K562 (cell line): ENCODE data around the gene MXI1. TPM values are rescaled to one million over a fixed set of nuclear protein-coding genes. Genes with fewer than 3 reads are reported as not detected.
"Not testable (repeated sequence)": the region's sequence is repeated elsewhere in the genome, so short reads cannot be mapped to it uniquely, and the experiment has no call there.

Experiments used
- ATAC-seq: fragments of 200-7000 bp; cut with Tn5 transposase; 3 replicates; pipeline ENCODE4 v1.9.1; 2020; ENCODE audit warnings: moderate library complexity
- BruUV-seq: library from RNA; stranded (reverse); fragments of 400-500 nt; replicated peaks from 2 replicates; lab custom pipeline; 2021; lab: Mats Ljungman, UMichigan
- CTCF ChIA-PET: fragments of 300-600 bp; formaldehyde crosslinking; extraction: SDS; loops from one replicate; lab custom pipeline; 2021; ENCODE audit warnings: low intra/inter-chr PET ratio; lab: Yijun Ruan, JAX
- POLR2A ChIA-PET: fragments of 300-600, 350-650 bp; sonication (Branson Sonifier 250); formaldehyde crosslinking; extraction: SDS; loops from one replicate; lab custom pipeline; 2021; ENCODE audit warnings: antibody characterized with exemption, inconsistent platforms; lab: Yijun Ruan, JAX
- DNase-seq, 4 experiments: peaks; one replicate each; pipeline versions ENCODE4 v3.0.0 to v3.0.0-alpha.2; 2011 to 2018; ENCODE audit warnings: low spot score in 3 of 4, mixed read lengths in 3 of 4; ENCODE audit errors: extremely low read depth in 1 of 4
- FAIRE-seq: peaks from 2 replicates; lab custom pipeline; 2011; peaks lifted over from hg19 to GRCh38; lab: Jason Lieb, UNC
- H2AFZ ChIP-seq: 2 replicates; pipeline ENCODE4 v1.6.0; 2011; ENCODE audit warnings: low read depth, low read length, control low read depth, inconsistent platforms
- H3K27ac ChIP-seq: fragments of 200-600 bp; 3 replicates; pipeline ENCODE4 v1.8.0; 2011; ENCODE audit warnings: low read depth, mild to moderate bottlenecking, control low read depth, inconsistent platforms, low read length, moderate library complexity, mixed read lengths; ENCODE audit errors: extremely low read depth
- H3K27me3 ChIP-seq, 2 experiments: fragments of 300-600 bp in 1 of 2; 2 replicates in 1 of 2; 3 replicates in 1 of 2; pipeline versions ENCODE4 v1.6.0 to v1.8.0; 2011; ENCODE audit warnings: inconsistent platforms in 2 of 2, low read length in 2 of 2, mild to moderate bottlenecking in 1 of 2, mixed read lengths in 1 of 2, moderate library complexity in 1 of 2; ENCODE audit not compliant: control insufficient read depth in 2 of 2, insufficient read depth in 2 of 2
- H3K36me3 ChIP-seq: fragments of 300-600 bp; 3 replicates; pipeline ENCODE4 v1.8.0; 2011; ENCODE audit warnings: mild to moderate bottlenecking, low read length, inconsistent platforms; ENCODE audit not compliant: control insufficient read depth, insufficient read depth
- H3K4me1 ChIP-seq, 2 experiments: fragments of 200-600 bp in 1 of 2; replicated peaks in 1 of 2; 2 replicates in 1 of 2; 3 replicates in 1 of 2; pipeline versions ENCODE4 v1.5.1 to v1.8.0; 2011; ENCODE audit warnings: inconsistent platforms in 2 of 2, low read length in 2 of 2, mild to moderate bottlenecking in 1 of 2, mixed read lengths in 1 of 2, moderate library complexity in 1 of 2; ENCODE audit not compliant: control insufficient read depth in 2 of 2, insufficient read depth in 2 of 2
- H3K4me2 ChIP-seq: 2 replicates; pipeline ENCODE4 v1.6.1; 2011; ENCODE audit warnings: low read length, control low read depth, inconsistent platforms, mixed read lengths; ENCODE audit not compliant: insufficient read depth
- H3K4me3 ChIP-seq: fragments of 200-600 bp; sonication (generic), shearing (Covaris generic); 2 replicates; pipeline ENCODE4 v1.5.1; 2016; ENCODE audit warnings: control low read depth, inconsistent platforms
- H3K79me2 ChIP-seq: fragments of 200-600 bp; 3 replicates; pipeline ENCODE4 v1.8.0; 2011; ENCODE audit warnings: low read length, inconsistent platforms; ENCODE audit not compliant: control insufficient read depth, insufficient read depth
- H3K9ac ChIP-seq, 2 experiments: 2 replicates each; pipeline versions ENCODE4 v1.6.0 to v1.6.1; 2011; ENCODE audit warnings: low read depth in 2 of 2, low read length in 2 of 2, control low read depth in 1 of 2, inconsistent platforms in 1 of 2, mild to moderate bottlenecking in 1 of 2, mixed read lengths in 1 of 2; ENCODE audit not compliant: insufficient read depth in 1 of 2
- H3K9me1 ChIP-seq: one replicate; pipeline ENCODE4 v1.6.0; 2011; ENCODE audit warnings: inconsistent platforms, mild to moderate bottlenecking, low read length, moderate library complexity; ENCODE audit not compliant: control insufficient read depth, insufficient read depth
- H3K9me3 ChIP-seq: replicated peaks from 2 replicates; pipeline ENCODE4 v1.5.1; 2011; ENCODE audit warnings: low read depth, low read length, inconsistent platforms; ENCODE audit not compliant: control insufficient read depth, insufficient read depth
- H4K20me1 ChIP-seq: replicated peaks from 2 replicates; pipeline ENCODE4 v1.6.1; 2011; ENCODE audit warnings: low read length, inconsistent platforms, mixed read lengths; ENCODE audit not compliant: control insufficient read depth, insufficient read depth
- NFIC ChIP-seq: fragments of 450-650 bp; IDR thresholded peaks from 2 replicates; pipeline ENCODE4 v1.6.1; 2017; ENCODE audit warnings: mild to moderate bottlenecking, inconsistent platforms
- ZNF146 ChIP-seq: IDR thresholded peaks from one replicate; pipeline ENCODE4 v1.6.1; 2018; ENCODE audit warnings: missing compliant biosample characterization; ENCODE audit not compliant: unreplicated experiment
- WGBS: fragments of 100-300 bp; shearing (Covaris generic); methylation state at CpG from one replicate; pipeline ENCODE4 v1.1.6; 2016; ENCODE audit warnings: low coverage, mixed read lengths; ENCODE audit not compliant: insufficient coverage; ENCODE audit errors: missing lambda C conversion rate; 5-methylcytosine and 5-hydroxymethylcytosine counted together
- in situ Hi-C: fragments of 300-500 bp; cut with MboI; formaldehyde crosslinking; loops from 4 replicates; pipeline ENCODE4 v1.15.0; 2018; ENCODE audit warnings: inconsistent platforms, mixed read lengths
- intact Hi-C: fragments of 100-400 bp; cut with micrococcal nuclease; formaldehyde crosslinking; loops from 2 replicates; pipeline ENCODE4 v1.14.2; 2022
- polyA plus RNA-seq, 8 experiments: library from polyadenylated mRNA; depleted of rRNA in 4 of 8; stranded (reverse) in 5 of 8; unstranded in 3 of 8; fragments of >200 nt; fragmentation: Nextera tagmentation in 2 of 8; fragmentation: Illumina TruSeq in 1 of 8; extraction: Ambion mirVana in 2 of 8; extraction: Trizol in 1 of 8; gene quantifications; 2 replicates each; pipeline versions ENCODE4 v1.2.1 to v1.2.3, GENCODE V29; 2011 to 2014; ENCODE audit warnings: inconsistent platforms in 1 of 8, missing spikeins in 1 of 8
- total RNA-seq, 7 experiments: library from RNA; depleted of rRNA in 6 of 7; stranded (reverse); fragments of >200 nt in 6 of 7; fragmentation: Illumina TruSeq in 2 of 7; extraction: Trizol in 2 of 7; gene quantifications; 2 replicates each; pipeline versions ENCODE4 v1.2.1 to v1.2.3, GENCODE V29; 2011 to 2021; ENCODE audit warnings: low replicate concordance in 1 of 7

Gene MXI1
- total and polyA plus RNA-seq, 9 of the 15 experiments (the other 6 are each of a cell fraction or from before 2014, with no cell fraction given): 9.1 to 23.7 (median 14.8) TPM

GRCh38 chr10:110247833-110248232 lies 40.4 kb downstream of the MXI1 start:
- H3K4me1 ChIP-seq, CTCF ChIA-PET, H3K9ac ChIP-seq, H3K4me2 ChIP-seq, POLR2A ChIA-PET, H3K27ac ChIP-seq, in situ Hi-C loops, DNase-seq, H3K9me1 ChIP-seq, H2AFZ ChIP-seq, H3K4me3 ChIP-seq, H4K20me1 ChIP-seq, BruUV-seq, ATAC-seq, H3K9me3 ChIP-seq, H3K27me3 ChIP-seq, intact Hi-C loops, FAIRE-seq: not testable (repeated sequence)
- peaks cover 14% of the 10 kb centered on the region; the same call in 2 of the 3 replicates for H3K36me3 ChIP-seq
- WGBS: 100% methylated on average over 3 of the region's 5 CpGs
- peaks cover 16% of the 10 kb centered on the region; the same call in 2 of the 3 replicates for H3K79me2 ChIP-seq
- TF ChIP-seq NFIC: 0 out of 2 replicates have a peak, but pooled peaks have one; percentile 14
- peak; percentile 32 for TF ChIP-seq ZNF146 (CRISPR knock-in tag)

GRCh38 chr10:110249489-110249888 lies 42.1 kb downstream of the MXI1 start:
- H2AFZ ChIP-seq, ATAC-seq, in situ Hi-C loops, CTCF ChIA-PET, H3K9me3 ChIP-seq, DNase-seq, H3K4me3 ChIP-seq, H3K79me2 ChIP-seq, H3K4me1 ChIP-seq, H3K9me1 ChIP-seq, H3K4me2 ChIP-seq, H4K20me1 ChIP-seq, intact Hi-C loops, BruUV-seq, H3K27ac ChIP-seq, FAIRE-seq, H3K9ac ChIP-seq, H3K27me3 ChIP-seq: not testable (repeated sequence)
- no CpG with 5 or more reads among the region's 1 CpG for WGBS
- POLR2A ChIA-PET: interaction anchor here (0.8 to 1.0 kb wide), 2 partner anchors 8 to 78 kb away, joined by 3 read pairs; no protein-coding TSS in a partner anchor
- H3K36me3 ChIP-seq: peaks cover 17% of the 10 kb centered on the region; the same call in 2 of the 3 replicates

- H2AFZ ChIP-seq, BruUV-seq, H3K79me2 ChIP-seq, CTCF ChIA-PET, H3K27ac ChIP-seq, H3K9ac ChIP-seq, H3K27me3 ChIP-seq, DNase-seq, in situ Hi-C loops, H4K20me1 ChIP-seq, intact Hi-C loops, H3K9me1 ChIP-seq, H3K9me3 ChIP-seq, ATAC-seq, H3K4me2 ChIP-seq, H3K4me3 ChIP-seq, H3K4me1 ChIP-seq: not testable (repeated sequence)
- H3K36me3 ChIP-seq: peaks cover 13% of the 10 kb centered on the region; the same call in 2 of the 3 replicates
- WGBS: 78% methylated on average over 1 of the region's 1 CpG
- POLR2A ChIA-PET: interaction anchor here (0.8 kb wide), 1 partner anchor 29 kb away, joined by 3 read pairs; no protein-coding TSS in a partner anchor
- peak; percentile 66 for FAIRE-seq
These were observed 44.0 kb downstream of the MXI1 start for GRCh38 chr10:110251392-110251791.
